ENCODE results near the gene PCNT.

- TF ChIP-seq CTCF (IDR thresholded peaks at IDR 0.05) (no peak), POLR2A (IDR thresholded peaks at IDR 0.05) (no peak)
Measured at GRCh38 chr21:46426313-46427046, 102.5 kb downstream of the PCNT start.
